BLaER1 (cell line): ENCODE results near the gene ZNF804B.

Experiments
- H3K27ac ChIP-seq: shearing (Covaris generic); formaldehyde crosslinking; 2 replicates; pipeline ENCODE4 v1.8.1; 2022
- H3K27me3 ChIP-seq: shearing (Covaris generic); formaldehyde crosslinking; 2 replicates; pipeline ENCODE4 v1.8.1; 2022
- H3K36me3 ChIP-seq: shearing (Covaris generic); formaldehyde crosslinking; 2 replicates; pipeline ENCODE4 v1.8.1; 2022
- H3K4me1 ChIP-seq: shearing (Covaris generic); formaldehyde crosslinking; 2 replicates; pipeline ENCODE4 v1.8.1; 2022
- H3K4me2 ChIP-seq: shearing (Covaris generic); formaldehyde crosslinking; 2 replicates; pipeline ENCODE4 v1.8.1; 2022
- H3K4me3 ChIP-seq: shearing (Covaris generic); formaldehyde crosslinking; 2 replicates; pipeline ENCODE4 v1.8.1; 2022
- H3K9ac ChIP-seq: shearing (Covaris generic); formaldehyde crosslinking; 2 replicates; pipeline ENCODE4 v1.8.1; 2022
- H3K9me3 ChIP-seq: shearing (Covaris generic); formaldehyde crosslinking; 2 replicates; pipeline ENCODE4 v1.8.1; 2022
- H4K20me1 ChIP-seq: shearing (Covaris generic); formaldehyde crosslinking; 2 replicates; pipeline ENCODE4 v1.8.1; 2022
- Cebpa-rat ChIP-seq: shearing (Covaris generic); IDR thresholded peaks from 2 replicates; pipeline ENCODE4 v1.8.1; 2022

ZNF804B gene

DNA sequence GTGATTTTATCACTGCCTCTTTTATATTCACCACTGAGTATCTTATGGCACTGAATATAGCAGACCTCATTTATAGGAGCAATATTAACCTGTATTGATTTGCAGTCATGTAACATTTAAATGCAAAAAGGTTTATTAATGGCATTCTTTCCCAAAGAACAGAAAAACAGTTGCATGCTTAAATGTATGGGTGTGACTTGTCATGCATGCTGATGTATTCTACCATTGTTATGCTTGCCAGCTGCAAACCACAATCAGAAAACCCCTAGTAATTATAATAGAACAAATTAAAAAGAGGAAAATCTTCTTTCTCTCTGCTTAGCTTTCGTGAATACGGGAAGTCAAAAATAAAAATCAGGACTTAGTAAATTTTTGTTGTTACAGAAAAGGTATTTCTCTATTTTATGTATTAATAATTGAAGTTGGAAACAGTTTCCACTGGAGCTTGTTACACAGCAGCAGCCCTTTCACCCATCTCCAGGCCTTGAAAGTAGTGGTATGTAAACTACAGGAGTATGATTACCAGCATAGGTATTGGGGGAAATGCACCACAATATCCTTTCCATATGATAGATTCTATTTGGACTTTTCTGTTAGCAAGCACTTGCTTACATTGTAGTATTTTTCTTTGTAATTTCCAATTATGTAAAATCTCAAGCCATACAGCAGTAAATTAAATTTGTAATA lies 183.5 kb downstream of the ZNF804B start:
- no peak overlapping the region for H3K9ac ChIP-seq
- no peak overlapping the region for H3K4me2 ChIP-seq
- H4K20me1 ChIP-seq: no peaks in the 10 kb centered on the region
- no peaks in the 10 kb centered on the region for H3K36me3 ChIP-seq
- no peaks in the 10 kb centered on the region for H3K27me3 ChIP-seq
- H3K27ac ChIP-seq: no peak overlapping the region
- no peak overlapping the region for H3K4me3 ChIP-seq
- H3K4me1 ChIP-seq: no peaks in the 10 kb centered on the region
- H3K9me3 ChIP-seq: no peaks in the 10 kb centered on the region
- no peak for TF ChIP-seq Cebpa-rat

DNA sequence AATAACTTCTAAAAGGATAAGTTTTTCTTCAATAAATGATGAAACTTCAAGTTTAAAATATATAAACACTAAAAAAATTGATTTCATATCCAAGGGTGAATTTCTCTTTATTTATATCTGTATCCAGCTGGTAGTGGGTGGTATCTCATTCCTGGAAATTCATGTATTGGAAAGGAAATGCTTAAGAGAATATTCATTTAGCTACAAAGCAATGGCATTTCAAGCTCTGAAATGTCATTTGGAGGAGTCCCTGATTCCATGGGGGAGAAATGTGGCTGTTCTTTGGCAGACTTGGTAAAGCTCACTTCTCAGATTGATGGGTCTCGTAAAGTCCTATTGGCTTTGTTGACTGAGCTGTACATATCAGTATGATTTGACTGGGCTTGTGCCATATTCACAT lies 192.3 kb downstream of the ZNF804B start:
- Histone ChIP-seq H3K4me2 (no peak overlapping the region), H3K4me1 (no peaks in the 10 kb centered on the region), H3K36me3 (no peaks in the 10 kb centered on the region), H3K27me3 (no peaks in the 10 kb centered on the region), H3K27ac (no peak overlapping the region), H3K9me3 (no peaks in the 10 kb centered on the region), H4K20me1 (no peaks in the 10 kb centered on the region), H3K4me3 (no peak overlapping the region), H3K9ac (no peak overlapping the region)
- no peak for TF ChIP-seq Cebpa-rat

DNA sequence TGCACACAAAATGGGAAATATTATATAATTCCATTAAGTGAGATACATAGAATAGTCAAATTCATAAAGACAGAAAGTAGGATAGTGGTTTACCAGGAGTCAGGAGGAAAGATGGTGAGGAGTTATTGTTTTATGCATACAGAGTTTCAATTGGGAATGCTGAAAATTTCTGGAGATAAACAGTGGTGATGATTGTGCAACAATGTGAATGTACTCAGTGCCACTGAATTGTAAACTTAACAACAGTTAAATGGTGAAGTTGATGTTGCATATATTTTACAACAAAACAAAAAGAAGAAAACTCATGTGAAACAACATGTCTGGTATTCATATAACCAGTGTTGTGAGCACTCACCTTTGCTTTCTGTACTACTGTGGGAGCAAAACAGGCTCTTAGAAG lies 204.9 kb downstream of the ZNF804B start:
- no peak for TF ChIP-seq Cebpa-rat
- H3K4me3 ChIP-seq: no peak overlapping the region
- H3K27ac ChIP-seq: no peak overlapping the region

DNA sequence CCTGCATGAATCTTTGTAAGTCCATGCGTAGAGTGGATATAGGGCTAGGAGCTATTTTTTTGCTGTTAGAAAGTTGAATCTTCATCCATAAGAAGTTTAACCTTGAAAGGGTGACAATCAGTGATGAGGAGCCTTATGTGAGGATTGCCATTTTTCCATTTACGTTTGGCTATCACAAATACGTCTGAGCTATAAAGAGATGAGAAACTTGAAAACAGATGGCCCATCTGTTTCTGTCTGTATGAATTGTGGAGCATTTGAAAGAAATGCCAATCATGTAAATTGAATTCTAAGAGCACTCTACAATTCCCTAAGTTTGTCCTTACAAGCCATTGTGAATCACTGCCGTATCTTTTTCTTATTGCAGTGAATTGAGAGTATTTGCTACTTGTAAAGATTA lies 205.9 kb downstream of the ZNF804B start:
- Histone ChIP-seq H3K4me2 (no peak overlapping the region), H3K4me1 (no peaks in the 10 kb centered on the region), H3K9me3 (no peaks in the 10 kb centered on the region), H3K9ac (no peak overlapping the region), H4K20me1 (no peaks in the 10 kb centered on the region), H3K4me3 (no peak overlapping the region), H3K36me3 (no peaks in the 10 kb centered on the region), H3K27me3 (no peaks in the 10 kb centered on the region), H3K27ac (no peak overlapping the region)
- TF ChIP-seq Cebpa-rat: no peak

More for the DNA sequence above, 204.9 kb downstream of the ZNF804B start:
- Histone ChIP-seq H3K9me3 (no peaks in the 10 kb centered on the region), H4K20me1 (no peaks in the 10 kb centered on the region), H3K4me2 (no peak overlapping the region), H3K4me1 (no peaks in the 10 kb centered on the region), H3K36me3 (no peaks in the 10 kb centered on the region), H3K9ac (no peak overlapping the region), H3K27me3 (no peaks in the 10 kb centered on the region)

DNA sequence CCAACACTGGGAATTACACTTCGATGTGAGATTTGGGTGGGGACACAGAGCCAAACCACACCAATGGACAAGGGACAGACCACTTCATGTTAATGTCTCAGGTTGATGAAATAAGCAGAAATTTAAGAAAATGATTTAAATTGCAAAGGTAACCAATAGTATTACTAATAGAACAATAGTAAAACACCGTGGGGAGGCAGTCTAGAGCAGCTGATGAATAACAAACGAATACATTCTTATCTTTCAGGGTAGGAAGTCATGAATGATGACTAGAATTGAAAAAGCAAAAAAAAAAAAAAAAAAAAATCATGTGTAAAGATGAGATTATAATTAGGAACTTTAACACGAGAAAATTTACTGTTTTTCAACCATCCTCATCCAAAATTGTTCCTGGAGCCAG lies 207.9 kb downstream of the ZNF804B start:
- Histone ChIP-seq H4K20me1 (no peaks in the 10 kb centered on the region), H3K27ac (no peak overlapping the region), H3K9ac (no peak overlapping the region), H3K9me3 (no peaks in the 10 kb centered on the region), H3K4me1 (no peaks in the 10 kb centered on the region), H3K4me2 (no peak overlapping the region), H3K36me3 (no peaks in the 10 kb centered on the region), H3K27me3 (no peaks in the 10 kb centered on the region), H3K4me3 (no peak overlapping the region)
- TF ChIP-seq Cebpa-rat: no peak

DNA sequence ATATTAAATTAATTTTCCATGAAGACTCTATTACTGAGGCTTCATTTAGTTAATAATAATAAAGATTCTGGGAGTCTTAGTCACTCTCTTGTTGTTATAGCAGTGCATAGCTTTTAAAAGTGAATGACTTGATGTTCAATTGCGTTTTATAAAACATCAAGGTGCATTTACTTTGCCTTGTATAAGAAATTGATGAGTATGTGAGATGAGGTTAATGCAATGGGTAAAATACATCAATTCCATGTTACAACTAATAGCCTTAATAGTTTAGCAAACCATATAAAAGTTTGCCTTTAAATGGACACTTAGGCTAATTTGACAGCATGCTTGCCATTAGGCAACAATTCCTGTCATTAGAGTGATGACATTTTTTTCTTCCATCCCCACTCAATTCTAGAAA lies 209.7 kb downstream of the ZNF804B start:
- no peaks in the 10 kb centered on the region for H3K36me3 ChIP-seq
- no peaks in the 10 kb centered on the region for H3K9me3 ChIP-seq
- no peak overlapping the region for H3K4me2 ChIP-seq
- H3K9ac ChIP-seq: no peak overlapping the region
- H3K4me1 ChIP-seq: no peaks in the 10 kb centered on the region
- TF ChIP-seq Cebpa-rat: no peak
- H4K20me1 ChIP-seq: no peaks in the 10 kb centered on the region
- H3K27ac ChIP-seq: no peak overlapping the region
- H3K27me3 ChIP-seq: no peaks in the 10 kb centered on the region
- H3K4me3 ChIP-seq: no peak overlapping the region

DNA sequence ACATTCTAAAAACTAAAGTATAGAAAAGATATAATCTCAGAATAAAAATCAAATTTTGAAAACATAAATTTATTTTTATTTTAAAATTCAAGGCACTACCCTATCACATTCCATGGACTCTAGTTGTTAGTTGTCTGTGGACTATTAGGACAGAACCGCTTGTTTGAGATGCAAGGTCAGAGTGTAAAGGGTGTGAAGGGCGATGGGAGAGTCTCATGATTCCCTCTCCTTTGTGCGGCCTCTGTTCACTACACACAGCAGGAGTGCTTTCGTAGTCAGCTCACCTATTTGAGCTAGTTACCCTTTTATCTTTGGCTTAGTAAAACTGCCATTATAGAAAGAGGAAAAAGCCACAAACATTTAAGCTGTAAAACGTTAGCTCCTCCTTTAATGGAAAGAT lies 225.8 kb downstream of the ZNF804B start:
- no peak for TF ChIP-seq Cebpa-rat
- Histone ChIP-seq H3K27ac (no peak overlapping the region), H3K4me2 (no peak overlapping the region), H3K36me3 (no peaks in the 10 kb centered on the region), H3K9me3 (no peaks in the 10 kb centered on the region), H3K27me3 (no peaks in the 10 kb centered on the region), H3K4me3 (no peak overlapping the region), H4K20me1 (no peaks in the 10 kb centered on the region), H3K4me1 (no peaks in the 10 kb centered on the region), H3K9ac (no peak overlapping the region)

DNA sequence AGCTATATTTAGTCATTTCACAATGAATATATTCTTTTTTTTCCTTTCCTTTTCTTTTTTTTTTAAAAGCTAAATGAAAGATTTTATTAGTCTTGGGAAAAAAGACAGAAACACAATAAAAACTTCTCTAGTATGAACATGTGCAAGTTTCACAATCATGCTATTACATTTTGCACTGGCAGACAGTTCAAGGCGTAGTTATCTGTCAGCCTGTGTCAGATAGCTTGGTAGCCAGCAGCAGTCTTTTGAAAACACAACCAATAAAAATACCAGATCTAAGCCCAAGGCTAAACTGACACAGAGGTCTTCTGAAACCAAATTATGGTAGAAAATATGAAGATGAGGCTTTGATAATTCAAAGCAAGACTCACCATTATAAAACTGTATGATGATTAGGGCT lies 241.8 kb downstream of the ZNF804B start:
- no peak for TF ChIP-seq Cebpa-rat
- Histone ChIP-seq H3K27ac (no peak overlapping the region), H3K36me3 (no peaks in the 10 kb centered on the region), H3K4me1 (peaks cover 15% of the 10 kb centered on the region; the same call in 1 of the 2 replicates), H3K9me3 (no peaks in the 10 kb centered on the region), H3K4me2 (no peak overlapping the region), H4K20me1 (no peaks in the 10 kb centered on the region), H3K4me3 (no peak overlapping the region), H3K9ac (no peak overlapping the region), H3K27me3 (no peaks in the 10 kb centered on the region)

DNA sequence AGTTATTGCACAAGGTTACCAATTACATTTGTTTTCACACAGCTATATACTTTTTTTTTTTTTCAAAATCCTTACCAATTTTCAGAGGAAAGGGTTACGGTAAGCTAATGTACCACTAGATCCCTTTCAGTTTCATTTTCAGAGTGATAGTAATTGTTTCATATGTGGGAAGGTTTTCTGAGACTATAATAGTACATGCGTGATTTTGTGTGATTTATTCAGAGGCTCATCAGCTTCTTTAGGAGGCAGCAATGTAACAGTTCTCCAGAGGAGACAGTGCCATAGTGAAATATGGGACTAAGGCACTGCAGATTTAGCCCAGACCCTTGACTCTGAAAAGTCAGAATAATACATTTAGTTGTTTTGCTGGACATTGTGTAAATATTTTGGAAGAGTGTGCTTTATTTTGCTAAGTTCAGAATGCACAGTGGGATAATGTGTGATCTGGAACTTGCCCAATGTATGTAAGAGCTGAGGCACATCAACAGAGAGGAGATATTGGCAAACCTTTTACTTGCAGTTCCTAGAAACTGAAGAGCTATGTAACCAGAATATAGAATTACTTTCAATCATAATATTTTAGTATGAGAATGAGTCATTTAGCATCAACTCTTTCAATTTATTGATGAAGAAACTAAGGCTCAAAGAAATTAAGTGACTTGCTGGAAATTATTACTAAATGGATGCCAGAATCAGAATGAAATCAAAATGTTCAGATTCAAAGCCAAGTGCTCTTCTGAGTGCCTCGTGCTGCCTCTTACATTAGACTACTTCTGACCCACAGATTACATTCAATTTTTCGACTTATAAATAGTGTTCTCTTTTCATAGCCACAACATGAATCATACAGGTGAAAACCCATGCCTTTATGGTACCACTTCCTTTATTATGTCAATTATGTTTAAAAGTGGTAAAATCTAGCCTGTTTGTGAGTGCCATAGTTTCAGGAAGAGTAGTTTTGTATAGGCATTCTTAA lies 243.8 kb downstream of the ZNF804B start:
- H4K20me1 ChIP-seq: no peaks in the 10 kb centered on the region
- 0 out of 2 replicates have a peak overlapping the region, but pooled peaks have one; percentile 13 for H3K9ac ChIP-seq
- H3K27me3 ChIP-seq: no peaks in the 10 kb centered on the region
- H3K9me3 ChIP-seq: no peaks in the 10 kb centered on the region
- H3K4me3 ChIP-seq: peak overlapping the region; percentile 43
- H3K4me2 ChIP-seq: peak overlapping the region; percentile 65
- no peaks in the 10 kb centered on the region for H3K36me3 ChIP-seq
- H3K4me1 ChIP-seq: peaks cover 15% of the 10 kb centered on the region; the same call in 1 of the 2 replicates
- TF ChIP-seq Cebpa-rat: no peak
- H3K27ac ChIP-seq: no peak overlapping the region; the same call in 1 of the 2 replicates

DNA sequence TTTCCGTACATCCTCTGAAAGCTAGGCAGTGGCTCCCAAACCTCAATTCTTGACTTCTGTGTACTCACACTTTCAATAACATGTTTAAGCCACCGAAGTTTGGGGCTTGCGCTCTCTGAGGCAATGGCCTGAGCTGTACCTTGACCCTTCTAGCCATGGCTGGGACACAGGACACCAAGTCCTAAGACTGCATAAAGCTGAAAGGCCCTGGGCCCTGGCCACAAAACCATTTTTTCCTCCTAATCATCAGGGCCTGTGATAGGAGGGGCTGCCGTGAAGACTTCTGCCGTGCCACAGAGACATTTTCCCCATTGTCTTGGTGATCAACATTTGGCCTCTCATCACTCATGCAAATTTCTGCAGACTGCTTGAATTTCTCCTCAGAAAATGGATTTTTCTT lies 252.5 kb downstream of the ZNF804B start:
- Histone ChIP-seq H3K36me3 (no peaks in the 10 kb centered on the region), H4K20me1 (no peaks in the 10 kb centered on the region), H3K4me3 (no peak overlapping the region), H3K4me1 (no peaks in the 10 kb centered on the region), H3K4me2 (no peak overlapping the region), H3K27me3 (no peaks in the 10 kb centered on the region), H3K9me3 (peaks cover 12% of the 10 kb centered on the region), H3K27ac (no peak overlapping the region), H3K9ac (no peak overlapping the region)
- TF ChIP-seq Cebpa-rat: no peak
